CD4-positive, alpha-beta T cell treated with Interleukin-17A for 4 hours (primary cell): ENCODE data around the gene CCDC73.
"Not testable (repeated sequence)": the region's sequence is repeated elsewhere in the genome, so short reads cannot be mapped to it uniquely, and the experiment has no call there.

Experiments used
- DNase-seq: peaks from one replicate; pipeline ENCODE4 v3.0.0-alpha.2; 2020; ENCODE audit warnings: mixed read lengths

Gene CCDC73

DNA sequence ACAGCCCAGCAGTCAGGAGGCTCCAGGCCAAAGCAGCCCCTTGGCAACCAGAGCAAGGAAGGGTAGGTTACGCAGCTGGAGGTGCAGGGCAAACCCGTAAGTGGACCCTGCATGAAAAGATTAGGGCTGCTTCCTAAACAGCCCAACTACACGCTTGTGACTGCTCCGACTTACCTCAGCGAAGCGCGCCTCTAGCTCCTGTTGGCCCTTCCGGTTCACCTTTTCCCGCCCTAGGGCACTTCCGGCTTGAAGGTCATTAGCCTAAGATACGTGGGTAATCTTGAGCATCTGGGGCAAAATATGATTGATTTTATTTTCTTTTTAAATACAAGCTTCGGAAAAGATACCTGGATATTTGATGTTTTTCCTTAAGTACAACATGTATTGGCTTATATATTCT, at the start of gene CCDC73:
Gene CCDC73, minus strand, starts transcription at position 224 of the 400 bp plus-strand sequence. CDS start 34,419 bp downstream, outside the sequence.
- DNase-seq = no peak

DNA sequence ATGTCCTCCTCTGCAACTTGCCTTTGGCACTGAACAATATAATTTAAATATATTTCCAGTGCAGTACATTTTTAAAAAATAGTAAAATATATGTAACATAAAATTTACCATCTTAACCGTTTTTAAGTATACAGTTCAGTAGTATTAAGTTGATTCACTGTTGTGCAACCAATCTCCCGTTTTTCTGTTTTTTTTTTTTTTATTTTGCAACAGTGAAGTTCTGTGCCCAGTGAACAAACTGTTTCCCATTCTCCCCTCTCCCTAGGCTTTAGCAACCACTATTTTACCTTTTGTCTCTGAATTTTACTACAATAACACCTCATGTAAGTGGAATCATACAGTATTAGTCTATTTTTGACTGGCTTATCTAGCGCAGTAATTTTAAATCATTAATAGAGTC, 49.1 kb upstream of the CCDC73 start:
- no peak for DNase-seq

GRCh38 chr11:32840587-32840986, 46.1 kb upstream of the CCDC73 start:
- no peak for DNase-seq

GRCh38 chr11:32839308-32839707, 44.8 kb upstream of the CCDC73 start:
- no peak for DNase-seq

- no peak for DNase-seq
Observed at GRCh38 chr11:32838505-32839274, 44.2 kb upstream of the CCDC73 start.

DNA sequence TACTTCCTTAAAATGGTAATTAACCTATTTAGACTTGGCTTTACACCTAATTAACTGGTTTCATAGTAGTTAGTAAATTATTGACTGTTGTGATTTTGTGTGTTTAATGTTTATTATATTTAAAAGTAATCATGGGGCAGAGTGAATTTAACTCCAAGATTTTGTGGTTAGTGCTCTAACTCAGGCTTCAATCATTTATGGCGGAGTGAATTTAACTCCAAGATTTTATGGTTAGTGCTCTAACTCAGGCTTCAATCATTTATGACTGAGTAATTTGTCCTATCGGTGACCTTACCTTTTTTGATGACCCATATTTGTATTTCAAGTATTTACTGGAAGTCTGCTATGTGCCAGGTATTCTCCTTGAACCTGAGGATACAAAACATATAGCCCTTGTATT, 42.5 kb upstream of the CCDC73 start:
- DNase-seq = no peak

DNA sequence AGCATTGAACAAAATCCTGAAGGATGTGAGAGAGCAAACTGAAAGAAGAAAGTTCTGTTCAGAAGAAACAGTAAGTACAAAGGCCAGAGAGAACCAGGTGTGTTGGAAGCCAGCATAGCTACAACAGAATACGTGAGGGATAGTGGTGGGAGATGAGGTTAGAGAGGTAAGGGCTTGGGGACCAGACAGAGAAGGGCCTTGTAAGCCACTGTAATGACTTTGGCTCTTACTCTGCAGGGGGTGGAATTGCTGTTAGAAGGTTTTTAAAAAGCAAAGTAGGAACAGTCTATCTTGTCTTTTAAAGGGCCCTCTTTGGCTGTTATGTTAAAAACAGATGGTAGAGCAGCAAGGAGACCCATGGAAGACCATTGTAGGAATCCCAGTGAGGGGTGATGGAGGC, 39.5 kb upstream of the CCDC73 start:
- no peak for DNase-seq

DNA sequence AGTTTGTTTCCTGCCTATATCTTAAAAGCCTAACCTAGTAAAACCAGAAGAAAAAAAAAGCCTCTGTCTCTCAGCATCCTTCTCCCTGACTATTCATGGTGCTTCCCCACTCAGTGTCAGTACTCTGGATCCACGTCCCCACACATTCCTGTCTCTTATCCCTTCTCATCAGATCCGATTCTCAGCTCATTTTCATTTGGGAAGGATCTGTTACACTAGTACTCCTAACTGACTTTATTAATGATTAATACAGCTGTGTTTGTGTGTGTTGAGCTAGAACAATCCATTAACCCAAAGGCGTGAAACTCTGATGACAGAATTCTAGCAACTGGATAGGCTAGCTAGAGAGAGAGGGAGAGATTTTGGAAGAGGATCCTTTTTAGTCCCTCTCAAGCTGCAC, 36.8 kb upstream of the CCDC73 start:
- DNase-seq = no peak

GRCh38 chr11:32830796-32831195, 36.3 kb upstream of the CCDC73 start:
- DNase-seq = no peak

GRCh38 chr11:32830413-32830738, 35.9 kb upstream of the CCDC73 start:
- no peak for DNase-seq

DNA sequence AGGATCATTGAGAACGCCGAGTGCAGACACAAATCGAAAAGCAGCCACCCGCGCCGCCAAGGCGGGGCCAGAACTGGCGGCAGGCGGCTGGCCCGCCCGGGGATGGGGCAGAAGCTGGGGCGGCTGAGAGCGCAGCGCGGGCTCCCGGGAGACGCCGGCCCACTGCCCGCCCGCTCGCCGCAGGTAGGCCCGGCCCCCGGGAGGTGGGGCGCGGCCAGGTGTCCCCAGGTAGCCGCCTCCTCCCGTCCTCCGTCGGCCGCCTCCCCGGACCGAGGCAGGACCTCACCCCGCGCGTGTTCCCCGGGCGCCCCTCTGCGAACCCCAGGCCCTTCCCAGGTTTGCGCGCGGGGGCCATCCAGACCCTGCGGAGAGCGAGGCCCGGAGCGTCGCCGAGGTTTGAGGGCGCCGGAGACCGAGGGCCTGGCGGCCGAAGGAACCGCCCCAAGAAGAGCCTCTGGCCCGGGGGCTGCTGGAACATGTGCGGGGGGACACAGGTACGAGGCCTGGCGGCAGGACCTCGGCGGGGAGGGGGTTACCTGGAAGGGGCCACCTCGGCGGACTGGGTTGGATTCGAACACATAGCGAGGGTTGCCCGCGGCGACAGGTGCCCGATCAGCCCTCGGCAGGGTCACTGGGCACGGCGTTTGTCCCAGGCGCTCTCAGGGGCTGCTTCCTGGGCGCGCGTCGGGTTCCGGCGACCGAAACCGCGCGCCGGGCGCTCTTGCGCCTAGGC, 35.4 kb upstream of the CCDC73 start, which contains the start of gene PRRG4:
Gene PRRG4, plus strand, starts transcription at position 248 of the 733 bp plus-strand sequence. CDS start 603 bp downstream, outside the sequence.
- DNase-seq = peak; percentile 5

GRCh38 chr11:32829157-32829679, 34.8 kb upstream of the CCDC73 start:
- no peak for DNase-seq

GRCh38 chr11:32827276-32827675, 32.8 kb upstream of the CCDC73 start:
- DNase-seq = no peak

DNA sequence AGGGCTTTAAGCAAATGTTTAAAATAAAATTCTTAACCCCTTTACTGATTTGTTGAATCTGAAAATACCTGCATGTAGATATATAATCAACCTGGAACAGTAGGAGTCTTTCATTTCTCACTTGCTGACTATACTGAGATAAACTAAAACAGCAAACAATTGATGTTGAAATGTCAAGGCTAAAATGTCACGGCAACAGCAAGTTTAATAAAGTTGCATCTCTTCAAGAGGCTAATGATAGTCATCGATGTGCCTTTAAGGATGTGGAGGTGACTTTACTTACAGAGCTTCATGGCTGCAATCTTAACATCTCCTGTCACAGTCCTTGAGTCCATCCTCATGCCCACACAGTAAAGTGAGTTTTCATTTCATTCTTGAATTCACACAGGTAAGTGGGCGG, 31.7 kb upstream of the CCDC73 start:
- DNase-seq = no peak

- DNase-seq = not testable (repeated sequence)
Observed at GRCh38 chr11:32823617-32824016, 29.2 kb upstream of the CCDC73 start.

DNA sequence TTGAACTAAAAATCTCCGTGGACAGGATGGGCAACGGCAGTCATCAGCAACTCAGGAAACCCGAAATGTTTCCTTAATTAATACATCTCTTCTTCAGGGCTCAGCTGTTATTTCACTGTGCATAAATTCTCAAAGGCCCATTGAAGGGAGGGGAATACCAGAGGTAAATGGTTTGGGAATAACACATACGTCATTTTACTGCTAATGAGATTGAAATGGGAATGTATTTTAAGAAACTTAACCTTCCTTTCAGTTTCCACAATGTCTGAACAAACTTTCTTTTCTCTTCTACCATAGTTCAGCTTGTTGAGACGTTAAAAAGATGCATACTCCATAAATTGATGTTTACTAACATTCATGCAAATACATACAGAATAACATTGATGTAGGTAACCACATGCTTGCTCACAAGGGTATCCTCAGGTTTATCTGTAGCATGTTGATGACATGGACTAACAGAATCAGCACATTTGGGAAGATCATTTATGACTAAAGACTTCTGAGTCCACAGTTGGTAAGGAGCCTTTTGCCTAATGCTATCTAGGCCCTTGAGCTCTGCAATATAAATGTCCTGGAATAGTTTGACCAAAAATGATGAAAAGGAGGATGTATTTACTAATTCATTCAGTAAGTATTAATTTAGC, 27.6 kb upstream of the CCDC73 start:
- DNase-seq = no peak

GRCh38 chr11:32821517-32821916, 27.1 kb upstream of the CCDC73 start:
- no peak for DNase-seq

- DNase-seq = no peak
Observed at GRCh38 chr11:32820497-32820896, 26.0 kb upstream of the CCDC73 start.

- DNase-seq = no peak
Observed at GRCh38 chr11:32819187-32819586, 24.7 kb upstream of the CCDC73 start.

GRCh38 chr11:32817852-32818183, 23.4 kb upstream of the CCDC73 start:
- DNase-seq = no peak

DNA sequence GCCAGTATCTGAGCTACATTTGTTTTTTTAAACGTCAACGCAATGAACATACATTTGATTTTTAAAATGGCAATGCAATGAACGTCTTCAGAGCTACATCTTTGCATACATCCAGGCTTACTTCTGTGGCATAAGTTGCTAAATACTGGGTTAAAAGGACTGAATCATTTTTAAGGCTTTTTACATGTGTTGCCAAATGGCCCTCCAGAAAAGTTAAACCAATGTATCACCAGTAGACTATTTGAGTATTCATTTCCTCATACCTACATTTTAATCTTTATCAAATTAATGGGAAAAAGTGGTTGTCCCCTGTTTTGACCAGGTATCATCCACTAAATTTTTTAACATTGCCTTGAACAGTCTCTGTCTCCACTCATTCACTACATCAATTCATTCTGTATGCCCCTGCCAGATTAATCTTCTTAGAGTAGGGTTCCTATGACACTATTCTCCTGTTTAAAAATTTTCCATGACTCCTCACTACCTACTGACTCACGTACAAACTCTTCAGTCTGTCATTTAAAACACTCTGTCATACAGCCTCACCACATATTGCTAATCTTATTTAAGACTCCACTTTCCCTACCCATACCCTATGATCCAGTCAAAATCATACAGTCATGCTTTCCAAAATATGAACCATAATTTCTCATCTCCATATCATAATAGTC, 22.9 kb upstream of the CCDC73 start:
- DNase-seq = no peak

DNA sequence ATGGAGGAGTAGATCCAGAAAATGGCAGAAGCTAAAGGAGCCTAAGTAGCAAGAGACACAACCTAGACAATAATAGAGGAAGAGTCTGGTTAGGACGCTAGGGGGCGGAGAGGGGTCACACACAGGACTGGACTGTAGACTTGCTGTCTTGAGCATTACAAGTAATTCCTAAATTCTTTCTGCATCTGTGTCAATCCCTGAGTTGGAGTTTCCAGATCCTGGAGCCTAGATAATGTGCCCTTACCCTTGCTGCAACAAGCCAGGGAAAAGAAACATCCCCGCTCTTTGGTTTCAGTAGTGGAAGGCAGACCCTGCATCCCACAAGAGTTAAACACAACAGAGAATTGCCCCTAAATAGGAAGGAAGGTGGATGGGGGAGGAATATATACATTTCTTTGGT, 14.9 kb upstream of the CCDC73 start:
- DNase-seq = peak; percentile 42

- DNase-seq = no peak
Observed at GRCh38 chr11:32796425-32796824, 2.0 kb upstream of the CCDC73 start.
